Progenitor cell of endocrine pancreas (in vitro differentiated cells): Measurements from ENCODE around the gene TEDC1. TPM values are rescaled to one million over a fixed set of nuclear protein-coding genes. Genes with fewer than 3 reads are reported as not detected.

Source experiments
- DNase-seq: peaks from one replicate; pipeline ENCODE4 v3.0.0; 2021; ENCODE audit warnings: low spot score; ENCODE audit not compliant: unreplicated experiment
- H3K27ac Mint-ChIP-seq: 2 replicates; pipeline ENCODE4 v1.8.0; 2021; ENCODE audit warnings: mild to moderate bottlenecking, moderate library complexity, mixed read lengths
- H3K27me3 Mint-ChIP-seq: 2 replicates; pipeline ENCODE4 v1.8.0; 2021; ENCODE audit warnings: mixed read lengths
- H3K36me3 Mint-ChIP-seq: 2 replicates; pipeline ENCODE4 v1.8.0; 2022; ENCODE audit warnings: mixed read lengths; ENCODE audit not compliant: insufficient read depth
- H3K4me1 Mint-ChIP-seq: 2 replicates; pipeline ENCODE4 v1.8.0; 2021; ENCODE audit warnings: low read depth, mixed read lengths
- H3K4me3 Mint-ChIP-seq: 2 replicates; pipeline ENCODE4 v1.8.0; 2021; ENCODE audit warnings: low read depth, mild to moderate bottlenecking, moderate library complexity, mixed read lengths
- H3K9me3 Mint-ChIP-seq: 2 replicates; pipeline ENCODE4 v1.8.0; 2021; ENCODE audit warnings: low read depth, mixed read lengths
- total RNA-seq: library from RNA; stranded (reverse); gene quantifications from 2 replicates; pipeline ENCODE4 v1.2.1, GENCODE V29; 2021
- TF ChIP-seq, protein P1 (sequence below): fragments of 200-600 bp; sonication (generic); IDR thresholded peaks from one replicate; pipeline ENCODE4 v1.5.0; 2021; ENCODE audit warnings: antibody characterized with exemption, mild to moderate bottlenecking; ENCODE audit not compliant: unreplicated experiment

The TEDC1 gene
- total RNA-seq, 1 donor from 2014 or later = 20.5 TPM

DNA sequence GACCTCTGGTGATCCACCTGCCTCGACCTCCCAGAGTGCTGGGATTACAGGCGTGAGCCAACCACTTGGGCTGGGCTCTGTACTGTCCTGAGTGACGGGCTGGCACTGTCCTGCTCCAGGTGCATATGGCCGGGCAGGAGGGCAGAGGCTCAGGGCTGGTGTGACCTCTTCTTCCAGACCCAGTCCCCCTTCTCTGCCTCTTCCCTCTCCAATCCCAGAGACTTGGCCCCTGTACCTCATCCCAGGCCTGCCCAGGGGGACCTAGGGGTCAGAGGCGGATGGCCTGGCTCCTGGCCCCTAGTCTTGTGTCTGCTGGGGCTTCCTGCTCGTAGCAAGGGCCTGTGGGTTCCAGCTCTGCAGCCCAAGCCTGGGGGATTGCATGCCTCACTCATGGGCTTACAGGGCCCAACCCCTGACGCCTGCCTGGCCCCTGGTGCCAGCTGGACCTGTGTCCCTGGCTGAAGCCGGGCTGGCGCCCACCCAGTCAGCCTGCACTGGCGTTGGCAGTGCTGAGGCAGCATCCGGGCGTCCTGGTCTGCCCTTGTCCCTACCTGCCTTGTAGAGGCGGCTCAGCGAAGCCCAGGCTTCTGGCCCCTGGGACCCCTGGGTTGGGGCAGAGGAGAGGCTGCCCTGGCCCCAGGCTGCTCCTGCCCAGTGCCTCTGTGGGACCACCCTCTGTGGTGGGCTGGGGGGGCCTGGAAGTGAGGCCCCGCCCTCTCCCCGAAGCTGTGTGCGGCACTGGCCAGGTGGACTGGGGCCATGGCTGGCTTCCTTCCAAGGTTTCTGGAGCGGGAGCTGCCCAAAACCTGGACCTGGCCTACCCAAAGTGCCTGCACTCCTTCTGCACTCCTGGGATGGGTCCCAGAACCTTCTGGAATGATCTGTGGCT lies 4.3 kb downstream of the TEDC1 start:
- no peaks in the 10 kb centered on the region for H3K9me3 Mint-ChIP-seq
- H3K27ac Mint-ChIP-seq = no peak overlapping the region
- H3K4me1 Mint-ChIP-seq = no peaks in the 10 kb centered on the region
- H3K27me3 Mint-ChIP-seq = no peaks in the 10 kb centered on the region
- H3K36me3 Mint-ChIP-seq = no peaks in the 10 kb centered on the region
- DNase-seq = no peak
- no peak overlapping the region for H3K4me3 Mint-ChIP-seq
- TF ChIP-seq, protein P1, sequence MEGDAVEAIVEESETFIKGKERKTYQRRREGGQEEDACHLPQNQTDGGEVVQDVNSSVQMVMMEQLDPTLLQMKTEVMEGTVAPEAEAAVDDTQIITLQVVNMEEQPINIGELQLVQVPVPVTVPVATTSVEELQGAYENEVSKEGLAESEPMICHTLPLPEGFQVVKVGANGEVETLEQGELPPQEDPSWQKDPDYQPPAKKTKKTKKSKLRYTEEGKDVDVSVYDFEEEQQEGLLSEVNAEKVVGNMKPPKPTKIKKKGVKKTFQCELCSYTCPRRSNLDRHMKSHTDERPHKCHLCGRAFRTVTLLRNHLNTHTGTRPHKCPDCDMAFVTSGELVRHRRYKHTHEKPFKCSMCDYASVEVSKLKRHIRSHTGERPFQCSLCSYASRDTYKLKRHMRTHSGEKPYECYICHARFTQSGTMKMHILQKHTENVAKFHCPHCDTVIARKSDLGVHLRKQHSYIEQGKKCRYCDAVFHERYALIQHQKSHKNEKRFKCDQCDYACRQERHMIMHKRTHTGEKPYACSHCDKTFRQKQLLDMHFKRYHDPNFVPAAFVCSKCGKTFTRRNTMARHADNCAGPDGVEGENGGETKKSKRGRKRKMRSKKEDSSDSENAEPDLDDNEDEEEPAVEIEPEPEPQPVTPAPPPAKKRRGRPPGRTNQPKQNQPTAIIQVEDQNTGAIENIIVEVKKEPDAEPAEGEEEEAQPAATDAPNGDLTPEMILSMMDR = no peak

DNA sequence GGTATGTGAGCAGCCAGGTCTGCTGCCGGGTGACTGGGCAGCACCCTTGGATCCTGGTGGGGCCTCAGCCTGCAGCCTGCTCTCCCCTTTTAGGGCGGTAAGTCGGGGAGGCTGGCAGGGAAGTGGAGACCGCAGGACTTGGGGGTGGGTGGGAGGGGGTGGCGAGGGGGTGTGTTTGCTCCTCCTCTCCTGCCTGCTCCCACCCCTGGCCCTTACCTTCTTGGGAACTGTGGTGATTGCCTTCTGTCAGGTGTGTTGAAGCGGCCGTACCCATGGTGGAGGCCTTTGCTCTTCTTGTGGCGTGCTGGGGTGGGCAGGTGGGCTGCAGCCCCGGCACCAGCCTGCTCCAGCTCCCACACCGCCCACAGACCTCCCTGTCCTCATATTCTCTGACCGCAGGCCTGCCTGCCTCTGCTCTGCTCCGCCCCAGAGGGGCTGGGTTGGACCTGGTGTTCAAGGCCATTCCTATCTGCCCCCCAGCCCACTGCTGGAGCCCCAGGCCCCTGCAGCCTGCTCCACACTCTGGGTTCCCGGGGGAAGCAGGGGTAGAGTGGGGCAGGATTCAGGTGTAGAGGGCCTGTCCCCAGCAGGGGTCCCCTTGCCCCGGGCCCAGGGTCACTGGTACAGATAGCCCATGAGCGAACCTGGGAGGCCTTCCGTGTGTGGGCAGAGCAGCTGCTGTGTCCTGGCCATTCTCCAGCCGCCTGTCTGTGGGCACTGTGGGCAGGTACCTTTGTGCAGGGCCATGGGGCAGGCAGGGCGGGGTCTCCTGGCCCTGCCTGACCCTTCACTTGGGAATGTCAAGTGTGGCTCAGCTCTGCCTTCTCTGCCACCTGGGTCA lies 5.2 kb downstream of the TEDC1 start:
- TF ChIP-seq, protein P1 = no peak
- DNase-seq = no peak
- H3K9me3 Mint-ChIP-seq = no peaks in the 10 kb centered on the region
- no peaks in the 10 kb centered on the region for H3K4me1 Mint-ChIP-seq
- H3K27me3 Mint-ChIP-seq = no peaks in the 10 kb centered on the region
- H3K36me3 Mint-ChIP-seq = no peaks in the 10 kb centered on the region
- H3K27ac Mint-ChIP-seq = no peak overlapping the region
- no peak overlapping the region for H3K4me3 Mint-ChIP-seq

DNA sequence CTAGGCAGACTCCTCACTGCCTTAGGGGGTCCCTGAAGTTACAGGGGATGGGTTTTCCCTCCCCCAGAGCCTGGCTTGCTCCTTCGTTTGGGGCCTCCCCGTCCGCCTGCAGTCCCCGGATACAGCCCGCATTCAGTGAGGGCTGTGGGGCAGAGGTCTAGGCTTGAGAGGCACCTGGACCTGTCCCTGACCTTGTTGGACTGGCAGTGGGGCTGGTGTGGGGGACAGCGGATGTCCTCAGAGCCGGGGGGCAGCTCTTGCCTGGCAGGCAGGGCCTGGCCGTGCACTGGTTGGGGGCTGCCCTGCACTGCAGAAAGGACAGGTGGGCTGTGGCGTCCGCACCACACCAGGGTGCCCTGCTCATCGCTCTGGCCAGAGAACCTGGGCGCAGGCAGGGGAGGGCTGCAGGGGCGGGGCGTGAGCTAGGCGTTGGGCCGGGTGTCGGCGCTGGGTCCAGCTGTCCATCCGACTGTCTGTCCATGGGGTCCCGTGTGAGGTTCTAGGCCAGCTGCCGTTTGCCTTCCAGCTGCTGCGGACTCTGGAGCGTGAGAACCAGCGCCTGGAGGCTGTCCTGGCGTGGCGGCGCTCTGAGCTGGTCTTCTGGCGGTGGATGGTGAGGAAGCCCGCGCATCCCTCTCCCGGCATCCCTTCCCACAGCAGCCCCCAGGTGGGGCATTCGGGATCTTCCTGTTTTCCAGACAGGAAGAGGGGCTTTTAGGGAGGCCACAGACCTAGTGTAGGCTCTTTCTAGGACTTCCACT lies 6.0 kb downstream of the TEDC1 start:
- DNase-seq = no peak
- Mint-ChIP-seq H3K4me3 (no peak overlapping the region), H3K27me3 (no peaks in the 10 kb centered on the region), H3K4me1 (no peaks in the 10 kb centered on the region), H3K27ac (no peak overlapping the region), H3K9me3 (no peaks in the 10 kb centered on the region), H3K36me3 (no peaks in the 10 kb centered on the region)
- TF ChIP-seq, protein P1 = no peak

DNA sequence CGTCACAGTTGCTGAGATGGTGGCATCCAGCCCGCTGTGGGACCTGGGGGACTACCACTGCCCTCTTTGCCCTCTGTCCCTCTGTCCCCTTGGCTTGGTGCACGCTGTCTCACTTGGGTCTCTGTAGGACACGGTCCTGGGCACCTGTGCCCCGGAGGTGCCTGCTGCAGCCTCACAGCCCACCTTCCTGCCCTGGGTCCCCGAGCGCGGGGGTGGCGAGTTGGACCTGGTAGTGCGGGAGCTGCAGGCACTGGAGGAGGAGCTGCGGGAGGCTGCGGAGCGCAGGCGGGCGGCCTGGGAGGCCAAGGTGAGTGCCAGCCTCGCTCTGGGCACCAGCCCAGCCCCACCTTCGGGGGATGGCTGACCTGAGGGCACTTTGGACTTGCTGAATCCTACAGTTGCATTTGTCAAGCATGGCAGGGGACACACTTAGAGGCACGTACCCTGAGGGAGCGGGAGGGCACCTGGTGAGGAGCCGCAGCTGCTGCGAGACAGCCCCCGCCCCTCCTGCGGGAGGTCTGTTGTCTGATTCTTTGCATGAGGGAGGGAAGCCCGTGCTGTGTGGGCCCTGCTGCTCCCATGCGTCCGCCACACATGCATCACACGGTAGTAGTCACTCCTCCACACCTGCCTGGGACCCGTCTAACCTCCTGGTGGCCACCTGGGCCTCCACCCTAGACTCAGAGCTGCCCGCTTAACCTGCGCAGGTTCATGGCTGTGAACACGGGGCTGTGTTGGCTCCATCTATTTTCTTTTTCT lies 6.8 kb downstream of the TEDC1 start:
- Mint-ChIP-seq H3K4me3 (no peak overlapping the region), H3K36me3 (no peaks in the 10 kb centered on the region), H3K27me3 (no peaks in the 10 kb centered on the region), H3K27ac (no peak overlapping the region), H3K4me1 (no peaks in the 10 kb centered on the region), H3K9me3 (no peaks in the 10 kb centered on the region)
- TF ChIP-seq, protein P1 = no peak
- DNase-seq = no peak
